LNCaP clone FGC (cell line): ENCODE data around the gene SLC6A7.

Experiments used
- DNase-seq: peaks from one replicate; pipeline ENCODE4 v3.0.0-alpha.2; 2011; ENCODE audit warnings: low read depth
- H3K4me3 ChIP-seq: 2 replicates; pipeline ENCODE4 v1.5.1; 2011; ENCODE audit warnings: mild to moderate bottlenecking, low read depth, low read length, control low read depth
- TF ChIP-seq, protein P1 (sequence below): IDR thresholded peaks from 2 replicates; pipeline ENCODE4 v1.5.1; 2012; ENCODE audit warnings: mild to moderate bottlenecking; ENCODE audit not compliant: control insufficient read depth, insufficient read depth; ENCODE audit errors: extremely low read depth

The SLC6A7 gene

GRCh38 chr5:150149618-150150017 is 40.2 kb upstream of the SLC6A7 start:
- TF ChIP-seq, protein P1, sequence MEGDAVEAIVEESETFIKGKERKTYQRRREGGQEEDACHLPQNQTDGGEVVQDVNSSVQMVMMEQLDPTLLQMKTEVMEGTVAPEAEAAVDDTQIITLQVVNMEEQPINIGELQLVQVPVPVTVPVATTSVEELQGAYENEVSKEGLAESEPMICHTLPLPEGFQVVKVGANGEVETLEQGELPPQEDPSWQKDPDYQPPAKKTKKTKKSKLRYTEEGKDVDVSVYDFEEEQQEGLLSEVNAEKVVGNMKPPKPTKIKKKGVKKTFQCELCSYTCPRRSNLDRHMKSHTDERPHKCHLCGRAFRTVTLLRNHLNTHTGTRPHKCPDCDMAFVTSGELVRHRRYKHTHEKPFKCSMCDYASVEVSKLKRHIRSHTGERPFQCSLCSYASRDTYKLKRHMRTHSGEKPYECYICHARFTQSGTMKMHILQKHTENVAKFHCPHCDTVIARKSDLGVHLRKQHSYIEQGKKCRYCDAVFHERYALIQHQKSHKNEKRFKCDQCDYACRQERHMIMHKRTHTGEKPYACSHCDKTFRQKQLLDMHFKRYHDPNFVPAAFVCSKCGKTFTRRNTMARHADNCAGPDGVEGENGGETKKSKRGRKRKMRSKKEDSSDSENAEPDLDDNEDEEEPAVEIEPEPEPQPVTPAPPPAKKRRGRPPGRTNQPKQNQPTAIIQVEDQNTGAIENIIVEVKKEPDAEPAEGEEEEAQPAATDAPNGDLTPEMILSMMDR: no peak
- H3K4me3 ChIP-seq: no peak overlapping the region

GRCh38 chr5:150152636-150153462 is 37.0 kb upstream of the SLC6A7 start:
- H3K4me3 ChIP-seq: no peak overlapping the region
- no peak for DNase-seq
- TF ChIP-seq, protein P1: no peak

More at GRCh38 chr5:150149618-150150017, 40.2 kb upstream of the SLC6A7 start:
- DNase-seq: no peak

DNA sequence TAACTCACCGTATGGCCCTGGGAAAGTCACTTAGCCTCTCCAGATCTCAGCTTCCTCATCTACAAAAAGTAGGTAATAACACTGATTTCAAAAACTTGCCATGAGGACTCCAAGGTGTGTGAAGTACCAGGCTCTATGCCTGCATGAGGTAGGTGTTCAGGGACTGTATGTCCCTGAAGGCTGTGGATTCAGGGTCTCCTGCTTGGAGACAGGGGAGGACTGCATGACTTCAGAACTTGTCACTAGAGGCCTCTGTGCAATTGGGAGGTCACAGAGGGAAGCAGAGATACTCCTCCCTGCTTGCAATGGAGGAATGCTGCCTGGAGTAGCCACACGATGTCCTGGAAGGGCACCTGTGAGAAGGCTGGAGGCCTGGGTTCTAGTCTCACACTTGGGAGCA is 36.4 kb upstream of the SLC6A7 start:
- TF ChIP-seq, protein P1: no peak
- DNase-seq: no peak
- H3K4me3 ChIP-seq: no peak overlapping the region

GRCh38 chr5:150153957-150154617 is 35.8 kb upstream of the SLC6A7 start:
- TF ChIP-seq, protein P1: no peak
- no peak for DNase-seq
- H3K4me3 ChIP-seq: no peak overlapping the region

GRCh38 chr5:150154618-150155128 is 35.2 kb upstream of the SLC6A7 start:
- no peak overlapping the region for H3K4me3 ChIP-seq
- DNase-seq: no peak
- TF ChIP-seq, protein P1: no peak

- TF ChIP-seq, protein P1: no peak
- H3K4me3 ChIP-seq: no peak within 1 kb of the TSS
- DNase-seq: no peak
Measured at GRCh38 chr5:150155258-150156026, 34.4 kb upstream of the SLC6A7 start, which contains the start of gene PDGFRB. TSS of gene PDGFRB (minus strand) at chr5:150155845. CDS start at chr5:150137047, 18,798 bp downstream.
